ENCODE measurements around the gene SCN11A. TPM values are rescaled to one million over a fixed set of nuclear protein-coding genes. Genes with fewer than 3 reads are reported as not detected.
A peak's percentile ranks its signal among the peaks of the same experiment; 100 is the strongest.
"Not testable (repeated sequence)": the region's sequence is repeated elsewhere in the genome, so short reads cannot be mapped to it uniquely, and the experiment has no call there.

SCN11A gene
- total RNA-seq, 2 donors from 2014 or later, result 0.05 to 0.61 TPM

- no peaks in the 10 kb centered on the region for H3K4me1 ChIP-seq
- no peak for TF ChIP-seq CTCF (IDR thresholded peaks at IDR 0.05)
- no peaks in the 10 kb centered on the region for H3K9me3 ChIP-seq
- no peaks in the 10 kb centered on the region for H3K27me3 ChIP-seq
- H3K36me3 ChIP-seq, result no peaks in the 10 kb centered on the region
- no peak overlapping the region for H3K9ac ChIP-seq (ENCODE audit: low read depth in 2 of 2, low read length in 2 of 2)
- H3K4me3 ChIP-seq, result no peak overlapping the region
- H3K27ac ChIP-seq, result no peak overlapping the region
- intact Hi-C loops (cut with DNase I), result no loop called here
- DNase-seq, result no peak
Observed at GRCh38 chr3:39067286-39067685, 15.5 kb upstream of the SCN11A start.

GRCh38 chr3:39065197-39065596 is 13.5 kb upstream of the SCN11A start:
- intact Hi-C loops (cut with DNase I), result no loop called here
- no peaks in the 10 kb centered on the region for H3K4me1 ChIP-seq
- no peaks in the 10 kb centered on the region for H3K9me3 ChIP-seq
- no peaks in the 10 kb centered on the region for H3K27me3 ChIP-seq
- H3K27ac ChIP-seq, result no peak overlapping the region
- TF ChIP-seq CTCF (IDR thresholded peaks at IDR 0.05), result no peak
- no peak overlapping the region for H3K4me3 ChIP-seq
- peak; percentile 21 for DNase-seq
- H3K36me3 ChIP-seq, result no peaks in the 10 kb centered on the region
- no peak overlapping the region for H3K9ac ChIP-seq (ENCODE audit: low read depth in 2 of 2, low read length in 2 of 2)

- intact Hi-C loops (cut with DNase I), result no loop called here
- H3K4me3 ChIP-seq, result no peak overlapping the region
- no peak overlapping the region for H3K27ac ChIP-seq
- no peaks in the 10 kb centered on the region for H3K36me3 ChIP-seq
- no peaks in the 10 kb centered on the region for H3K27me3 ChIP-seq
- DNase-seq, result no peak
- no peaks in the 10 kb centered on the region for H3K4me1 ChIP-seq
- TF ChIP-seq CTCF (IDR thresholded peaks at IDR 0.05), result no peak
- H3K9ac ChIP-seq (ENCODE audit: low read depth in 2 of 2, low read length in 2 of 2), result no peak overlapping the region
- no peaks in the 10 kb centered on the region for H3K9me3 ChIP-seq
Observed at GRCh38 chr3:39064646-39065045, 12.9 kb upstream of the SCN11A start.

GRCh38 chr3:39063143-39063542 is 11.4 kb upstream of the SCN11A start:
- intact Hi-C loops (cut with DNase I), result no loop called here
- Histone ChIP-seq H3K4me3 (no peak overlapping the region), H3K36me3 (no peaks in the 10 kb centered on the region), H3K9me3 (no peaks in the 10 kb centered on the region), H3K4me1 (no peaks in the 10 kb centered on the region), H3K27me3 (no peaks in the 10 kb centered on the region), H3K9ac (ENCODE audit: low read depth in 2 of 2, low read length in 2 of 2) (no peak overlapping the region), H3K27ac (no peak overlapping the region)
- no peak for DNase-seq
- TF ChIP-seq CTCF (IDR thresholded peaks at IDR 0.05), result no peak

GRCh38 chr3:39062180-39062579 is 10.4 kb upstream of the SCN11A start:
- intact Hi-C loops (cut with DNase I), result no loop called here
- no peak for TF ChIP-seq CTCF (IDR thresholded peaks at IDR 0.05)
- H3K36me3 ChIP-seq, result no peaks in the 10 kb centered on the region
- no peak overlapping the region for H3K9ac ChIP-seq (ENCODE audit: low read depth in 2 of 2, low read length in 2 of 2)
- H3K27me3 ChIP-seq, result no peaks in the 10 kb centered on the region
- H3K4me3 ChIP-seq, result no peak overlapping the region
- H3K4me1 ChIP-seq, result no peaks in the 10 kb centered on the region
- no peaks in the 10 kb centered on the region for H3K9me3 ChIP-seq
- H3K27ac ChIP-seq, result no peak overlapping the region
- peak; percentile 28 for DNase-seq

GRCh38 chr3:39061228-39061627 is 9.5 kb upstream of the SCN11A start:
- H3K4me1 ChIP-seq; H3K36me3 ChIP-seq; DNase-seq; H3K27ac ChIP-seq; H3K9me3 ChIP-seq; H3K9ac ChIP-seq (ENCODE audit: low read depth in 2 of 2, low read length in 2 of 2); intact Hi-C loops (cut with DNase I); H3K27me3 ChIP-seq; H3K4me3 ChIP-seq: not testable (repeated sequence)

All from colonic mucosa (tissue), 4 donors.